SK-N-SH (cell line): ENCODE data around the gene TPO. TPM values are rescaled to one million over a fixed set of nuclear protein-coding genes. Genes with fewer than 3 reads are reported as not detected.

ENCODE experiments used
- CTCF ChIA-PET: fragments of 300-600, 350-600 bp; formaldehyde crosslinking; extraction: SDS; loops from one replicate; lab custom pipeline; 2021; lab: Yijun Ruan, JAX
- POLR2A ChIA-PET: fragments of 350-600 bp; sonication (Branson Sonifier 250); formaldehyde crosslinking; extraction: SDS; loops from one replicate; lab custom pipeline; 2020; ENCODE audit warnings: antibody characterized with exemption, inconsistent platforms; lab: Yijun Ruan, JAX
- DNase-seq: peaks from one replicate; pipeline ENCODE4 v3.0.0; 2012
- H2AFZ ChIP-seq: fragments of 200-600 bp; sonication (generic); 2 replicates; pipeline ENCODE4 v1.8.1; 2016; ENCODE audit warnings: antibody characterized with exemption, mild to moderate bottlenecking, low read depth
- H3F3A ChIP-seq: fragments of 200-600 bp; sonication (generic); replicated peaks from 2 replicates; pipeline ENCODE3; 2016; ENCODE audit warnings: antibody characterized with exemption, mild to moderate bottlenecking; ENCODE audit not compliant: insufficient read depth
- H3K27ac ChIP-seq, 2 experiments: fragments of 200-500 bp in 1 of 2; fragments of 200-600 bp in 1 of 2; sonication (Bioruptor generic) in 1 of 2; sonication (generic), shearing (Covaris generic) in 1 of 2; 2 replicates each; pipeline versions ENCODE4 v1.5.1 to v1.6.1; 2014 to 2016; ENCODE audit warnings: low read depth in 2 of 2, inconsistent platforms in 1 of 2, low read length in 1 of 2, mild to moderate bottlenecking in 1 of 2, mixed read lengths in 1 of 2
- H3K27me3 ChIP-seq: fragments of 200-600 bp; sonication (generic), shearing (Covaris generic); 2 replicates; pipeline ENCODE4 v1.6.1; 2016; ENCODE audit warnings: mixed run types; ENCODE audit not compliant: insufficient read depth
- H3K36me3 ChIP-seq, 2 experiments: fragments of 200-500 bp in 1 of 2; fragments of 200-600 bp in 1 of 2; sonication (Bioruptor generic) in 1 of 2; sonication (generic) in 1 of 2; replicated peaks in 1 of 2; 2 replicates each; pipeline versions ENCODE3 to v1.5.1; 2014 to 2016; ENCODE audit warnings: low read length in 1 of 2, mild to moderate bottlenecking in 1 of 2; ENCODE audit not compliant: insufficient read depth in 2 of 2, control insufficient read depth in 1 of 2
- H3K4me1 ChIP-seq, 2 experiments: fragments of 200-500 bp in 1 of 2; fragments of 200-600 bp in 1 of 2; sonication (Bioruptor generic) in 1 of 2; sonication (generic), shearing (Covaris generic) in 1 of 2; 2 replicates each; pipeline versions ENCODE4 v1.5.1 to v1.6.1; 2014 to 2016; ENCODE audit warnings: low read depth in 1 of 2, low read length in 1 of 2, mixed run types in 1 of 2; ENCODE audit not compliant: insufficient read depth in 2 of 2, control insufficient read depth in 1 of 2
- H3K4me2 ChIP-seq: fragments of 200-600 bp; sonication (generic), shearing (Covaris generic); 2 replicates; pipeline ENCODE4 v1.6.1; 2017; ENCODE audit warnings: mixed run types
- H3K4me3 ChIP-seq, 2 experiments: fragments of 200-500 bp in 1 of 2; fragments of 200-600 bp in 1 of 2; sonication (Bioruptor generic) in 1 of 2; sonication (generic), shearing (Covaris generic) in 1 of 2; 2 replicates each; pipeline versions ENCODE4 v1.5.1 to v1.8.1; 2014 to 2016; ENCODE audit warnings: low read depth in 2 of 2, inconsistent platforms in 1 of 2, low read length in 1 of 2, mild to moderate bottlenecking in 1 of 2, mixed read lengths in 1 of 2, moderate library complexity in 1 of 2
- H3K79me2 ChIP-seq: fragments of 200-600 bp; sonication (generic); 2 replicates; pipeline ENCODE4 v1.8.1; 2017; ENCODE audit warnings: mild to moderate bottlenecking; ENCODE audit not compliant: insufficient read depth
- H3K9ac ChIP-seq: fragments of 200-600 bp; sonication (generic); 2 replicates; pipeline ENCODE4 v1.6.1; 2017; ENCODE audit warnings: mixed run types
- H3K9me2 ChIP-seq: fragments of 200-600 bp; sonication (generic); 2 replicates; pipeline ENCODE4 v1.6.1; 2017; ENCODE audit warnings: mixed run types
- H3K9me3 ChIP-seq: fragments of 200-600 bp; sonication (generic); 2 replicates; pipeline ENCODE4 v1.6.1; 2017; ENCODE audit warnings: mixed run types, mild to moderate bottlenecking, moderate library complexity
- H4K20me1 ChIP-seq: fragments of 200-600 bp; sonication (generic); 2 replicates; pipeline ENCODE4 v1.6.1; 2017; ENCODE audit warnings: mild to moderate bottlenecking, mixed run types; ENCODE audit not compliant: insufficient read depth
- EP300 ChIP-seq, 2 experiments: IDR thresholded peaks; 2 replicates each; pipeline versions ENCODE4 v1.4.0 to v1.6.1; 2012; ENCODE audit warnings: borderline replicate concordance in 1 of 2, low read depth in 1 of 2, low read length in 1 of 2
- EZH2phosphoT487 ChIP-seq: fragments of 200-600 bp; sonication (generic); IDR thresholded peaks from 2 replicates; pipeline ENCODE4 v1.6.1; 2017; ENCODE audit warnings: low read depth, mixed run types, mild to moderate bottlenecking, antibody characterized with exemption, moderate library complexity, borderline replicate concordance
- FOSL2 ChIP-seq: IDR thresholded peaks from 2 replicates; pipeline ENCODE4 v1.4.0; 2012; ENCODE audit warnings: low read depth, mild to moderate bottlenecking, moderate library complexity, borderline replicate concordance
- GABPA ChIP-seq: IDR thresholded peaks from 2 replicates; pipeline ENCODE4 v1.4.0; 2012; ENCODE audit warnings: low read depth, mild to moderate bottlenecking
- MAX ChIP-seq: IDR thresholded peaks from 2 replicates; pipeline ENCODE4 v1.4.0; 2012; ENCODE audit warnings: low read depth
- MEF2A ChIP-seq: IDR thresholded peaks from 2 replicates; pipeline ENCODE4 v1.4.0; 2012; ENCODE audit warnings: low read depth, borderline replicate concordance
- MXI1 ChIP-seq: IDR thresholded peaks from 2 replicates; pipeline ENCODE4 v1.6.1; 2012; ENCODE audit warnings: mild to moderate bottlenecking, low read depth, low read length, improper control_type of control experiment
- NRF1 ChIP-seq: IDR thresholded peaks from 2 replicates; pipeline ENCODE4 v1.6.1; 2012; ENCODE audit warnings: low read depth, mild to moderate bottlenecking, low read length
- RXRA ChIP-seq: IDR thresholded peaks from 2 replicates; pipeline ENCODE4 v1.4.0; 2012; ENCODE audit warnings: low read depth, mild to moderate bottlenecking, borderline replicate concordance
- TAF1 ChIP-seq: IDR thresholded peaks from 2 replicates; pipeline ENCODE4 v1.6.1; 2012; ENCODE audit warnings: low read depth, mild to moderate bottlenecking, low read length, moderate library complexity, borderline replicate concordance
- TEAD4 ChIP-seq: IDR thresholded peaks from 2 replicates; pipeline ENCODE4 v1.4.0; 2012; ENCODE audit warnings: mild to moderate bottlenecking, borderline replicate concordance; ENCODE audit not compliant: insufficient read depth
- USF1 ChIP-seq: IDR thresholded peaks from 2 replicates; pipeline ENCODE4 v1.4.0; 2012; ENCODE audit warnings: low read depth, borderline replicate concordance
- WGBS: methylation state at CpG from one replicate; pipeline ENCODE4 v1.1.6; 2017; ENCODE audit warnings: low lambda C conversion rate; 5-methylcytosine and 5-hydroxymethylcytosine counted together
- polyA plus RNA-seq, 3 experiments: library from polyadenylated mRNA; depleted of rRNA; stranded (reverse); fragments of >200 nt; gene quantifications; 2 replicates each; pipeline ENCODE4 v1.2.3, GENCODE V29; 2012
- TF ChIP-seq, protein P1 (sequence below): fragments of 200-600 bp; sonication (generic); IDR thresholded peaks from 2 replicates; pipeline ENCODE4 v1.6.1; 2017; ENCODE audit warnings: antibody characterized with exemption, mild to moderate bottlenecking, moderate library complexity
- TF ChIP-seq, protein P2 (sequence below): IDR thresholded peaks from 2 replicates; pipeline ENCODE4 v1.6.1; 2012; ENCODE audit warnings: mild to moderate bottlenecking, low read depth, low read length, moderate library complexity

The TPO gene
- polyA plus RNA-seq, 1 of the 3 experiments (the other 2 are of a cell fraction), result not detected

GRCh38 chr2:1546901-1547300 is 133.6 kb downstream of the TPO start:
- Histone ChIP-seq H3F3A (no peaks in the 10 kb centered on the region), H3K36me3 (no peaks in the 10 kb centered on the region), H3K4me1 (peaks cover 0 to 32% of the 10 kb centered on the region in 2 experiments; a peak in 1 of 4 replicates), H3K27me3 (no peaks in the 10 kb centered on the region), H3K9me3 (no peaks in the 10 kb centered on the region), H3K9ac (no peak overlapping the region), H3K4me2 (no peak overlapping the region), H3K9me2 (no peaks in the 10 kb centered on the region), H3K27ac (no peak overlapping the region), H2AFZ (no peak overlapping the region), H3K4me3 (no peak overlapping the region), H4K20me1 (no peaks in the 10 kb centered on the region), H3K79me2 (no peaks in the 10 kb centered on the region)
- ChIA-PET CTCF (interaction anchor here (0.6 to 4.2 kb wide), 52 partner anchors 9 to 1017 kb away, joined by 3 to 58 read pairs (median 4); partner anchors contain the start of gene SNTG2), POLR2A (no interaction called here)
- TF ChIP-seq TEAD4 (no peak), RXRA (no peak), EP300 (IDR thresholded peaks at IDR 0.05; ENCODE audit: borderline replicate concordance in 1 of 2, low read depth in 1 of 2, low read length in 1 of 2) (no peak), USF1 (no peak)
- TF ChIP-seq, protein P1, sequence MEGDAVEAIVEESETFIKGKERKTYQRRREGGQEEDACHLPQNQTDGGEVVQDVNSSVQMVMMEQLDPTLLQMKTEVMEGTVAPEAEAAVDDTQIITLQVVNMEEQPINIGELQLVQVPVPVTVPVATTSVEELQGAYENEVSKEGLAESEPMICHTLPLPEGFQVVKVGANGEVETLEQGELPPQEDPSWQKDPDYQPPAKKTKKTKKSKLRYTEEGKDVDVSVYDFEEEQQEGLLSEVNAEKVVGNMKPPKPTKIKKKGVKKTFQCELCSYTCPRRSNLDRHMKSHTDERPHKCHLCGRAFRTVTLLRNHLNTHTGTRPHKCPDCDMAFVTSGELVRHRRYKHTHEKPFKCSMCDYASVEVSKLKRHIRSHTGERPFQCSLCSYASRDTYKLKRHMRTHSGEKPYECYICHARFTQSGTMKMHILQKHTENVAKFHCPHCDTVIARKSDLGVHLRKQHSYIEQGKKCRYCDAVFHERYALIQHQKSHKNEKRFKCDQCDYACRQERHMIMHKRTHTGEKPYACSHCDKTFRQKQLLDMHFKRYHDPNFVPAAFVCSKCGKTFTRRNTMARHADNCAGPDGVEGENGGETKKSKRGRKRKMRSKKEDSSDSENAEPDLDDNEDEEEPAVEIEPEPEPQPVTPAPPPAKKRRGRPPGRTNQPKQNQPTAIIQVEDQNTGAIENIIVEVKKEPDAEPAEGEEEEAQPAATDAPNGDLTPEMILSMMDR, result peak; percentile 48
- WGBS, result 76% methylated on average over 10 of the region's 10 CpGs
- DNase-seq, result no peak

GRCh38 chr2:1548910-1549673 is 135.8 kb downstream of the TPO start:
- H3K4me2 ChIP-seq, result no peak overlapping the region
- DNase-seq, result no peak
- 64% methylated on average over 11 of the region's 15 CpGs for WGBS
- TF ChIP-seq FOSL2 (no peak), GABPA (no peak), MXI1 (no peak), RXRA (no peak), USF1 (no peak), MEF2A (no peak), EZH2phosphoT487 (no peak), NRF1 (no peak), TAF1 (no peak), MAX (no peak)
- TF ChIP-seq, protein P1, result no peak
- TF ChIP-seq, protein P2, sequence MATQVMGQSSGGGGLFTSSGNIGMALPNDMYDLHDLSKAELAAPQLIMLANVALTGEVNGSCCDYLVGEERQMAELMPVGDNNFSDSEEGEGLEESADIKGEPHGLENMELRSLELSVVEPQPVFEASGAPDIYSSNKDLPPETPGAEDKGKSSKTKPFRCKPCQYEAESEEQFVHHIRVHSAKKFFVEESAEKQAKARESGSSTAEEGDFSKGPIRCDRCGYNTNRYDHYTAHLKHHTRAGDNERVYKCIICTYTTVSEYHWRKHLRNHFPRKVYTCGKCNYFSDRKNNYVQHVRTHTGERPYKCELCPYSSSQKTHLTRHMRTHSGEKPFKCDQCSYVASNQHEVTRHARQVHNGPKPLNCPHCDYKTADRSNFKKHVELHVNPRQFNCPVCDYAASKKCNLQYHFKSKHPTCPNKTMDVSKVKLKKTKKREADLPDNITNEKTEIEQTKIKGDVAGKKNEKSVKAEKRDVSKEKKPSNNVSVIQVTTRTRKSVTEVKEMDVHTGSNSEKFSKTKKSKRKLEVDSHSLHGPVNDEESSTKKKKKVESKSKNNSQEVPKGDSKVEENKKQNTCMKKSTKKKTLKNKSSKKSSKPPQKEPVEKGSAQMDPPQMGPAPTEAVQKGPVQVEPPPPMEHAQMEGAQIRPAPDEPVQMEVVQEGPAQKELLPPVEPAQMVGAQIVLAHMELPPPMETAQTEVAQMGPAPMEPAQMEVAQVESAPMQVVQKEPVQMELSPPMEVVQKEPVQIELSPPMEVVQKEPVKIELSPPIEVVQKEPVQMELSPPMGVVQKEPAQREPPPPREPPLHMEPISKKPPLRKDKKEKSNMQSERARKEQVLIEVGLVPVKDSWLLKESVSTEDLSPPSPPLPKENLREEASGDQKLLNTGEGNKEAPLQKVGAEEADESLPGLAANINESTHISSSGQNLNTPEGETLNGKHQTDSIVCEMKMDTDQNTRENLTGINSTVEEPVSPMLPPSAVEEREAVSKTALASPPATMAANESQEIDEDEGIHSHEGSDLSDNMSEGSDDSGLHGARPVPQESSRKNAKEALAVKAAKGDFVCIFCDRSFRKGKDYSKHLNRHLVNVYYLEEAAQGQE, result no peak

More at GRCh38 chr2:1548910-1549673, 135.8 kb downstream of the TPO start:
- Histone ChIP-seq H3K4me3 (no peak overlapping the region), H3K4me1 (peaks cover 0 to 24% of the 10 kb centered on the region in 2 experiments; a peak in 1 of 4 replicates), H3F3A (no peaks in the 10 kb centered on the region), H3K9ac (no peak overlapping the region), H3K27me3 (no peaks in the 10 kb centered on the region), H4K20me1 (no peaks in the 10 kb centered on the region), H3K36me3 (no peaks in the 10 kb centered on the region), H3K9me2 (no peaks in the 10 kb centered on the region), H3K27ac (no peak overlapping the region), H3K9me3 (no peaks in the 10 kb centered on the region), H2AFZ (no peak overlapping the region), H3K79me2 (no peaks in the 10 kb centered on the region)
- CTCF ChIA-PET, result interaction anchor here (0.8 to 7.6 kb wide), 21 partner anchors 8 to 834 kb away, joined by 3 to 122 read pairs (median 7); partner anchors contain the start of gene SNTG2
- POLR2A ChIA-PET, result no interaction called here
